ENCODE results near the gene YBX3. TPM values are rescaled to one million over a fixed set of nuclear protein-coding genes. Genes with fewer than 3 reads are reported as not detected.

Gene YBX3
- total RNA-seq, 1 donor from 2014 or later: 454 TPM

DNA sequence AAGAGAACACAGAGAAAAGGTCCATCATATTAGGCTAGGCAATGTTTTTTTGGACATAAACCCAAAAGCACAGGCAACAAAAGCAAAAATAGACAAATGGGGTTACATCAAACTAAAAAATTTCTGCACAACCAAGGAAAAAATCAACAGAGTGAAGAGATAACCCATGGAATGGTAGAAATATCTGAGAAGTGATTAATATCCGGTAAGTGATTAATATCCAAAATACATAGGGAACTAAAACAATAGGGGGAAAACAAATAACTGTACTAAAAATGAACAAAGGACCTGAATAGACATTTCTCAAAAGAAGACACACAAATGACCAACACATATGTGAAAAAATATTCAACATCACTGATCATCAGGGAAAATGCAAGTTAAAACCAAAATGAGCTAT is 53.6 kb downstream of the YBX3 start:
- DNase-seq: no peak

DNA sequence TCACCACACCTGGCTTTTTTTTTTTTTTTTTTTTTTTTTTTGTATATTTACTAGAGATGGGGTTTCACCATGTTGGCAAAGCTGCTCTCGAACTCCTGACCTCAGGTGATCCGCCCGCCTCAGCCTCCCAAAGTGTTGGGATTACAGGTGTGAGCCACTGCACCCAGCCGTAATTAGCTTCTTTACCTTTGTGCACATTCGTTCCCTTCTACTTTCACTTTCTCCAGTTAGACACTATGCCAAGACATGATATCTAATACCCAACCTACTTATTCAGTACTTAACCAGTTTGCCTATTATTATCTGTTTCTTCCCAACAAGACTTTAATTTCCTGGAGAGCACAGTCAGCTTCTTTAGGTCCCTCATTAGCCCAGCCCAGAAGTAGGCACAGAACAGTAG is 54.6 kb downstream of the YBX3 start:
- no peak for DNase-seq

DNA sequence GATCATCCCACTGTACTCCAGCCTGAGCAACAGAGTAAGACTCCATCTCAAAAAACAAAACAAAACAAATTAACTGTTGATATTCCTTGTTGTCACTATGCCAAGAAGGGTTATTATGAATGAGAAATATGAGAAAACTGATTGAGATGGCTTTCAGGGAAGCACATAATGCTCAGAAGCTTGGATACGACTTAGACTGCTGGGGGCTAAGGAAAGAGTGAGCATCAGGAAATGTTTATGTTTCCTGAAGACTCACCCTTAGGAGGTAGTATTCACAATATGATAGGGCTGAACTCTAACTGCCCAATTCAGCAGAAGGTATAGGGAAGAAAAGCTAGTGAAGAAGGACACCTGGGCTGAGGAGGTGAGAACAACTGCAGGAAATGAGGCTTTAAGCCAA is 55.5 kb downstream of the YBX3 start:
- no peak for DNase-seq

DNA sequence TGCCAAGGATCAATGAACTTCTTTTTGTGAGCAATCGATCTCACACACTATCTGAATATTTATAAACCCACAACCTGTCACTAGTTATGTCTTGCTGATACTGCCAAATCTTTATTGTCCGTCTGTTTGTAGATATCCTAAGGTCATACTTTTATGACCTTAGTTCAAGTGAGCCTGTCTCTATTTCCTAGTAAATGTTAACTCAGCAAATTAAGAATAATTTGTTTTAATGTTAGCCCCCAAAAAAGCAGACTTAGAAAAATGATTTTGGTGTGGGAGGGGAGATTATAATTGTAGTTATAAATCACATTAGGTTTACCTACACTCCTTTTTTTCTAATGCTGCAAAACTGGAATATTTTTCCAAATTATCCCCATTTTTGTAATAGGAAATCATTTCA is 58.6 kb downstream of the YBX3 start:
- DNase-seq: no peak

GRCh38 chr12:10663869-10664268 is 59.3 kb downstream of the YBX3 start:
- DNase-seq: no peak

- no peak for DNase-seq
These were observed 61.8 kb downstream of the YBX3 start for GRCh38 chr12:10661338-10661737.

DNA sequence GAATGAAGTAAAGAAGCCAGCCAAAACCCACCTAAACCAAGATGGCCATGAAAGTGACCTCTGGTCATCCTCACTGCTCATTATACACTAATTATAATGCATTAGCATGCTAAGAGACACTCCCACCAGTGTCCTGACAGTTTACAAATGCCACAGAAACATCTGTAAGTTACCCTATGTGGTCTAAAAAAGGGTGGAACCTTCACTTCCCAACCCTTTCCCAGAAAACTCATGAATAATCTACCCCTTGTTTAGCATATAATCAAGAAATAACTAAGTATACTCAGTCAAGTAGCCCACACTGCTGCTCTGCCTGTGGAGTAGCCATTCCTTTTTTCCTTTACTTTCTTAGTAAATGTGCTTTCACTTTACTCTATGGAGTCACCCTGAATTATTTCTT is 69.1 kb downstream of the YBX3 start:
- DNase-seq: no peak

- no peak for DNase-seq
These were observed 70.9 kb downstream of the YBX3 start for GRCh38 chr12:10652192-10652591.

Other genes starting within 250 kb of the YBX3 start
- 1.2 TPM for gene EIF2S3B, start 217.4 kb downstream of the YBX3 start, total RNA-seq
- gene MAGOHB, start 109.7 kb downstream of the YBX3 start, total RNA-seq: 25.5 TPM
- 1.7 TPM for gene STYK1, start 49.3 kb downstream of the YBX3 start, total RNA-seq
- not detected for gene TAS2R7, start 79.3 kb upstream of the YBX3 start, total RNA-seq
- gene TAS2R8, start 84.0 kb upstream of the YBX3 start, total RNA-seq: not detected
- not detected for gene TAS2R9, start 86.8 kb upstream of the YBX3 start, total RNA-seq
- gene TAS2R10, start 103.0 kb upstream of the YBX3 start, total RNA-seq: 2.8 TPM
- gene PRR4, start 126.2 kb upstream of the YBX3 start, total RNA-seq: 19.3 TPM
- gene PRH1, start 160.9 kb upstream of the YBX3 start, total RNA-seq: 85.8 TPM
- gene TAS2R13, start 186.2 kb upstream of the YBX3 start, total RNA-seq: 3.2 TPM
- gene PRH2, start 205.9 kb upstream of the YBX3 start, total RNA-seq: 335 TPM
- gene TAS2R14, start 215.9 kb upstream of the YBX3 start, total RNA-seq: 9.1 TPM